ENCODE measurements around the gene SREBF1.
A peak's percentile ranks its signal among the peaks of the same experiment; 100 is the strongest.

Gene SREBF1

GRCh38 chr17:17822616-17823015 lies 14.2 kb downstream of the SREBF1 start:
- DNase-seq, result no peak

- peak; percentile 35 for DNase-seq
Measured at GRCh38 chr17:17822189-17822588, 14.6 kb downstream of the SREBF1 start.

- no peak for DNase-seq
Measured at GRCh38 chr17:17820463-17821158, 16.2 kb downstream of the SREBF1 start.

GRCh38 chr17:17820046-17820445 lies 16.7 kb downstream of the SREBF1 start:
- no peak for DNase-seq

- peak; percentile 81 for DNase-seq
Measured at GRCh38 chr17:17819561-17819995, 17.2 kb downstream of the SREBF1 start.

GRCh38 chr17:17819111-17819510 lies 17.7 kb downstream of the SREBF1 start:
- no peak for DNase-seq

GRCh38 chr17:17818088-17818526 lies 18.7 kb downstream of the SREBF1 start:
- peak; percentile 18 for DNase-seq

GRCh38 chr17:17817552-17817947 lies 19.2 kb downstream of the SREBF1 start:
- DNase-seq, result no peak

- DNase-seq, result no peak
Measured at GRCh38 chr17:17816831-17817551, 19.8 kb downstream of the SREBF1 start.

- DNase-seq, result no peak
Measured at GRCh38 chr17:17816240-17816814, 20.5 kb downstream of the SREBF1 start.

GRCh38 chr17:17815436-17816200 lies 21.2 kb downstream of the SREBF1 start:
- no peak for DNase-seq

- no peak for DNase-seq
Measured at GRCh38 chr17:17815062-17815406, 21.8 kb downstream of the SREBF1 start.

- no peak for DNase-seq
Measured at GRCh38 chr17:17814162-17815061, 22.4 kb downstream of the SREBF1 start.

GRCh38 chr17:17813725-17814095 lies 23.1 kb downstream of the SREBF1 start:
- DNase-seq, result no peak

GRCh38 chr17:17813055-17813724 lies 23.6 kb downstream of the SREBF1 start:
- no peak for DNase-seq

- DNase-seq, result peak; percentile 48
Measured at GRCh38 chr17:17812211-17813054, 24.4 kb downstream of the SREBF1 start.

GRCh38 chr17:17811381-17812210 lies 25.2 kb downstream of the SREBF1 start:
- DNase-seq, result no peak

GRCh38 chr17:17810895-17811248 lies 25.9 kb downstream of the SREBF1 start:
- DNase-seq, result no peak

- DNase-seq, result peak; percentile 73
Measured at GRCh38 chr17:17810084-17810894, 26.5 kb downstream of the SREBF1 start.

All from fibroblast of skin of right biceps (primary cell).